ENCODE data around the gene TMEM151B. TPM values are rescaled to one million over a fixed set of nuclear protein-coding genes. Genes with fewer than 3 reads are reported as not detected.

Gene TMEM151B
- total and polyA plus RNA-seq, 2 experiments from 2014 or later = 0.30 TPM

GRCh38 chr6:44335631-44336030 is 65.4 kb downstream of the TMEM151B start:
- no peaks in the 10 kb centered on the region for H3K36me3 ChIP-seq (replicated peaks; ENCODE audit: insufficient read depth, low read depth)
- no peak for DNase-seq (ENCODE audit: low spot score)
- TF ChIP-seq EZH2phosphoT487 (IDR thresholded peaks at IDR 0.05; ENCODE audit: low read depth, severe bottlenecking, unreplicated experiment) (no peak), EZH2 (IDR thresholded peaks at IDR 0.05; ENCODE audit: borderline replicate concordance) (no peak), CTCF (IDR thresholded peaks at IDR 0.05; ENCODE audit: poor library complexity) (no peak)
- H3K4me3 ChIP-seq = no peak overlapping the region
- peaks cover 8% of the 10 kb centered on the region for H3K27me3 ChIP-seq
- no peaks in the 10 kb centered on the region for H3K79me2 ChIP-seq
- no peaks in the 10 kb centered on the region for H3K4me1 ChIP-seq (ENCODE audit: insufficient read depth)
- no peaks in the 10 kb centered on the region for H4K20me1 ChIP-seq (ENCODE audit: insufficient read depth, poor library complexity, severe bottlenecking)
- 71% methylated on average over 1 of the region's 1 CpG for WGBS (ENCODE audit: low lambda C conversion rate, missing lambda C conversion rate)
- H2AFZ ChIP-seq = no peak overlapping the region
- H3K9me3 ChIP-seq (ENCODE audit: low read depth) = no peaks in the 10 kb centered on the region
- H3K4me2 ChIP-seq = no peak overlapping the region
- H3K27ac ChIP-seq = no peak overlapping the region
- H3K9me2 ChIP-seq (replicated peaks; ENCODE audit: insufficient read depth) = no peaks in the 10 kb centered on the region

- Histone ChIP-seq H3K9me3 (ENCODE audit: low read depth) (no peaks in the 10 kb centered on the region), H3K9me2 (replicated peaks; ENCODE audit: insufficient read depth) (no peaks in the 10 kb centered on the region), H3K27me3 (peaks cover 31% of the 10 kb centered on the region), H4K20me1 (ENCODE audit: insufficient read depth, poor library complexity, severe bottlenecking) (no peaks in the 10 kb centered on the region), H3K36me3 (replicated peaks; ENCODE audit: insufficient read depth, low read depth) (no peaks in the 10 kb centered on the region), H3K27ac (no peak overlapping the region), H3K4me1 (ENCODE audit: insufficient read depth) (no peaks in the 10 kb centered on the region), H2AFZ (no peak overlapping the region), H3K4me2 (no peak overlapping the region), H3K79me2 (no peaks in the 10 kb centered on the region), H3K4me3 (no peak overlapping the region)
- TF ChIP-seq EZH2 (IDR thresholded peaks at IDR 0.05; ENCODE audit: borderline replicate concordance) (no peak), CTCF (IDR thresholded peaks at IDR 0.05; ENCODE audit: poor library complexity) (peak; percentile 82)
- peak; percentile 83 for DNase-seq (ENCODE audit: low spot score)
- WGBS (ENCODE audit: low lambda C conversion rate, missing lambda C conversion rate) = 6% methylated on average over 11 of the region's 11 CpGs
These were observed 68.2 kb downstream of the TMEM151B start for GRCh38 chr6:44338228-44339122.

GRCh38 chr6:44339301-44339700 is 69.1 kb downstream of the TMEM151B start:
- Histone ChIP-seq H2AFZ (no peak overlapping the region), H3K27me3 (peaks cover 39% of the 10 kb centered on the region), H3K9me2 (replicated peaks; ENCODE audit: insufficient read depth) (no peaks in the 10 kb centered on the region), H3K79me2 (no peaks in the 10 kb centered on the region), H3K4me2 (no peak overlapping the region), H4K20me1 (ENCODE audit: insufficient read depth, poor library complexity, severe bottlenecking) (no peaks in the 10 kb centered on the region), H3K36me3 (replicated peaks; ENCODE audit: insufficient read depth, low read depth) (no peaks in the 10 kb centered on the region), H3K4me3 (no peak overlapping the region), H3K4me1 (ENCODE audit: insufficient read depth) (no peaks in the 10 kb centered on the region), H3K27ac (no peak overlapping the region), H3K9me3 (ENCODE audit: low read depth) (no peaks in the 10 kb centered on the region)
- 82% methylated on average over 5 of the region's 5 CpGs for WGBS (ENCODE audit: low lambda C conversion rate, missing lambda C conversion rate)
- no peak for TF ChIP-seq EZH2 (IDR thresholded peaks at IDR 0.05; ENCODE audit: borderline replicate concordance)
- no peak for TF ChIP-seq EZH2phosphoT487 (IDR thresholded peaks at IDR 0.05; ENCODE audit: low read depth, severe bottlenecking, unreplicated experiment)
- TF ChIP-seq CTCF (IDR thresholded peaks at IDR 0.05; ENCODE audit: poor library complexity) = no peak
- no peak for DNase-seq (ENCODE audit: low spot score)
